ENCODE data around the gene ENTHD1.

ENTHD1 gene

DNA sequence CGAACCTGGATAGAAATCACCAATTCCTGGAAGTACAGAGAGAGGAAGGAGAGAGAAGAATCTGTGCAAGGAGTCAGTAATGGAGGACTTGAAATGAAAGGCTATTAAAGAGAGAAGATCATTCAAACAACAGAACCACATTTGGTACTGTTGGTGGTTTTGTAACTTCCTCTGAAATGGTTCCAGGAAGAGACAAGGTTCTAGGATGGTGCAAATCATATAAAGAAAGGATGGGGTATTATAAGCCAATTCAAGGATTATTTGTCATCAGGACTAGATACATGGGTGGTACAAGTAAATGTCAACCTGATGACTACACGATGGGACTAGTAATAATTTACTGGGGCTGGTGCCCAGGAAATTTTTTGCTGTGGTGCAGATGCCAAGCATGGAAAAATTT lies 37.7 kb upstream of the ENTHD1 start:
- TF ChIP-seq, protein P1, sequence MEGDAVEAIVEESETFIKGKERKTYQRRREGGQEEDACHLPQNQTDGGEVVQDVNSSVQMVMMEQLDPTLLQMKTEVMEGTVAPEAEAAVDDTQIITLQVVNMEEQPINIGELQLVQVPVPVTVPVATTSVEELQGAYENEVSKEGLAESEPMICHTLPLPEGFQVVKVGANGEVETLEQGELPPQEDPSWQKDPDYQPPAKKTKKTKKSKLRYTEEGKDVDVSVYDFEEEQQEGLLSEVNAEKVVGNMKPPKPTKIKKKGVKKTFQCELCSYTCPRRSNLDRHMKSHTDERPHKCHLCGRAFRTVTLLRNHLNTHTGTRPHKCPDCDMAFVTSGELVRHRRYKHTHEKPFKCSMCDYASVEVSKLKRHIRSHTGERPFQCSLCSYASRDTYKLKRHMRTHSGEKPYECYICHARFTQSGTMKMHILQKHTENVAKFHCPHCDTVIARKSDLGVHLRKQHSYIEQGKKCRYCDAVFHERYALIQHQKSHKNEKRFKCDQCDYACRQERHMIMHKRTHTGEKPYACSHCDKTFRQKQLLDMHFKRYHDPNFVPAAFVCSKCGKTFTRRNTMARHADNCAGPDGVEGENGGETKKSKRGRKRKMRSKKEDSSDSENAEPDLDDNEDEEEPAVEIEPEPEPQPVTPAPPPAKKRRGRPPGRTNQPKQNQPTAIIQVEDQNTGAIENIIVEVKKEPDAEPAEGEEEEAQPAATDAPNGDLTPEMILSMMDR (IDR thresholded peaks at IDR 0.05) = no peak

DNA sequence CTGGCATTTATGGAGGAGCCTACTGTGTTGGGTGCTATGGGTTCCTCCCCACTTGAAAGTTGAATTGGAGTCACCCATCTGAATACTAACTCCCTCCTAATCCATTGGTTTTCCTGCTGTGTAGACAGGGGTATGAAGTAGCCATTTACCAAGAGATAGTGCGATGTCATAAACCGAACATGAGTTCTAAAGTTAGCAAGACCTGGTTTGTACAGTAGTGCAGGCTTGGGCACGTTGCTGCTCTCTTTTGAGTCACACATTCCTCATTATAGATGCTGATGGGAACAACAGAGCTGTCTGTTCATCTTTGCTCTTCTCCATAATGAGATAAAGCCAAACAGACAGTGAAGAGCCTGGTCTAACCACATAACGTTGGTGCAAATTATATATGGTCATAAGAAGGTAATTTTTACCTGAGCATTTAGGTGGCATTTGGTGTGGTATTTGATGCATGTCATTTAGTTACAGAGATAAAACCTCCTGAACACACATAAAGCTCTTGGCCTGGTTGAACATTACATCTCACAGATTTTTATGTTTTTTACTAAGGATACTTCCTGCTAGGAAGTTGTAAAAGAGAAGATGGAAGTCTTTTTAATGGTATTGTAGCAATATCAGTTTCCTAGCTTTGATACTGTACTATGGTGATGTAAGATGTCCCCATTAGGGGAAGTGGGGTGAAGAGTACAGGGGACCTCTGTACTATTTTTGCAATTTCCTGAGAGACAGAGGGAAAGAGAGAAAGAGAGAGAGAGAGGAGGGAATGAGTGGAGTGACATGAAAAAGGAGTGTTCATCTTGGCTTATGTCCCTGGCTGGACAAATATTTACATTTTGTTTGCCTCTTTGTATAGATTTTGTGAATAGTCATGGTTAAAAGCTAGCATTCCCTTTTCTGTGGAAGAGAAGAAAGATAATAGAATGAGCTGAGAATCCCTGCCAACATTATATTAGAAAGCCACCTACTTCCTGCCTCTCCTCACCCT lies 35.3 kb upstream of the ENTHD1 start:
- TF ChIP-seq, protein P1 (IDR thresholded peaks at IDR 0.05) = no peak

DNA sequence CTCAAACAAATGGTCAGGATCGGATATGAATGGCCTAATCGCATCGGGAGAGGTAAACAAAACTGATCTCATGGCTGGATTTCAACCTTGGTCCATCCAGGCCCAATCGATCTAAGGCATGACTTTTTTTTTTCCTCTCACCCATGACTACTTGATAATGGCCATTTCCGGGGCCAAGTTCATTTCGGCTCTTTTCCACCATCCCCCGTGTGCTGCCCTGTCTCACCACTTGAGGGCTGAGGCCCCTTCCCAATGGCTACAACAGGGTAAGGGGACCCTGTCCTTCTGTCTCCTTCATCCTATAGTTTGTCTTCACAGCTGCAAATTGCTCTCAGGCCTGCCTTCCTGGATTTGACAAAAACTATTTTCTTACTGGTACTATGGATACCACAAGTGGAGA lies 34.0 kb upstream of the ENTHD1 start:
- TF ChIP-seq, protein P1 (IDR thresholded peaks at IDR 0.05) = no peak; the same call in 1 of the 2 replicates

DNA sequence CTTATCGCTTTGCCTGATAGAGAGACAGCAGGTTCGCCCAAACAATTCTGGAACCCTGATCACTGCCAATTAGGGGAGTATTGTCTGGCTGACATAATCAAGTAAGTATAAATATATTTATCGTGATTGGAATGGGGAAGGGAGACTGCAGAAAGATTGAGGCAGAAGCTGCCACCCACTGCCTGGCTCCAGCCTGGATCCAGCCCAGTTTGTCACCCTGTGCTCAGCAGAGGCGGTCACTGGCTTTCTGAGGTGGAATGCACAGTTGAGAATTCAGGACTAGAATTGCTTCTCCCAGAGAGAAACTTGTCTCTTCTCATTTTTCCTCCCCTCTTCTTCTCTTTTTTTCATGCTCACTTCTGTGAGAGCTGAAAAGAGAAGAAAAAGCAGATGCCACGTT lies 33.2 kb upstream of the ENTHD1 start:
- TF ChIP-seq, protein P1 (IDR thresholded peaks at IDR 0.05) = no peak

DNA sequence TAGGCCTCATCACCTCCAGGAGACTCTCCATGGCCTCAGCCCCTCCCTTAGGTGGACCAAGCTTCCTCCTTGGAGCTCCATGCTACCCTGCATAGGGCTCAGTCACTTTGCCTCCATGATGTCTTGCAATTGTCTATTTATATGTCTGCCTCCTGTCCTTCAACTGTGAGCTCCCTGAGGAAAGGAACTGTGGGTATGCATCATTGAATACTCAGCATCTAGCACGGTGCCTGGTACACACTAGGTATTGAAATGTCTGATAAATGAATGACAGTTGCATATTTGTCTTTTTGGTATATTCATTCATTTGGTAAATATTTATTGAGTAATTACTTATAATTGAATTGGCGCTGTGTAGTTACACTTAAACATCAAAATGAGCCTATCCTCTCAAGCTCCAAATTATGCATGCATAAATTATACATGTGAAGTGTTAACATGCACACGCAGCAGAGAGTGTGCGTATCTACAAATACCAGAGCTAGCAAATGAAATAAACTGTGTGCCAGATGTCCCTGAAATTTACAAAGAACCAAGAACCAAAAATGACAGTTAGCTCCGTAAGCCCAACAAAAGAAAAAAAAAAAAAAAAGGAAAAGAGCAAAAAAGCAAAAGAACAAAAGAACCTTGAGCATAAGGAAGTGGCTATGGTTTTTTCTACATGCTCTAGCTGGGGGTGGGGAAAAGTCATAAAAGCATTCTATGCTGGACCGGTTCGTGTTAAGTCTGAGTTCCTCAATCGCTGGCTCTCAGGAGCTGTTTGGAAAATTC lies 32.5 kb upstream of the ENTHD1 start:
- TF ChIP-seq, protein P1 (IDR thresholded peaks at IDR 0.05) = no peak

DNA sequence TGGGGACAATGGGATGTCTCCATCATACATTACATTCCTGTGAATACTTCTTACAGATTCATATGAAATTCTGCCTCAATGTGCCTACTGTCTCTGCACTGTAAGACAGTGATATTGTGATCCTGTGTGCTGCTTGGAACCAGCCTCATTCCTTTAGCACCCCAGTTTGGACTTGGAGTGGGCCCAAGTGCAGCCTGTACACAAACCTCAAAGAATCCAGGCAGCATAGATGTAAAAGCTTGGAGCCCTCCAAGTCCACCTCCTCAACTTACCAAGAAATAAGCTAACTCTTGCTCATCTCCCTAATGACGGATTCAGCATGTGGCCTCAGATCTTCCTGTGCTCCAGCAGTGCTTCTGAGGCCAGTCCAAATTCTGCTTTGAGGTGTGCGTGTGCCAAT lies 31.7 kb upstream of the ENTHD1 start:
- TF ChIP-seq, protein P1 (IDR thresholded peaks at IDR 0.05) = no peak

DNA sequence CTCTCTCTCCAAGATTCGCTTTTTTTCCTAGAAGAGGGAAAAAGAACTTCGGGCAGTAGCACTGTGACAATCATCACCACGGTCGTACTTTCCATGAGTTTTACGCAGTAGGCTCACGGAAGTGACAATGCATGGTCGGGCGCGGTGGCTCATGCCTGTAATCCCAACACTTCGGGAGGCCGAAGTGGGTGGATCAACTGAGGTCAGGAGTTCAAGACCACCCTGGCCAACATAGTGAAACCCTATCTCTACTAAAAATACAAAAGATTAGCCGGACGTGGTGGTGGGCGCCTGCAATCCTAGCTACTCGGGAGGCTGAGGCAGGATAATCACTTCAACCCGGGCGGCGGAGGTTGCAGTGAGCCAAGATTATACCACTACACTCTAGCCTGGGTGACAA lies 30.7 kb upstream of the ENTHD1 start:
- TF ChIP-seq, protein P1 (IDR thresholded peaks at IDR 0.05) = no peak
